Measurements from ENCODE around the gene KBTBD2.
"Not testable (repeated sequence)": the region's sequence is repeated elsewhere in the genome, so short reads cannot be mapped to it uniquely, and the experiment has no call there.

KBTBD2 gene

DNA sequence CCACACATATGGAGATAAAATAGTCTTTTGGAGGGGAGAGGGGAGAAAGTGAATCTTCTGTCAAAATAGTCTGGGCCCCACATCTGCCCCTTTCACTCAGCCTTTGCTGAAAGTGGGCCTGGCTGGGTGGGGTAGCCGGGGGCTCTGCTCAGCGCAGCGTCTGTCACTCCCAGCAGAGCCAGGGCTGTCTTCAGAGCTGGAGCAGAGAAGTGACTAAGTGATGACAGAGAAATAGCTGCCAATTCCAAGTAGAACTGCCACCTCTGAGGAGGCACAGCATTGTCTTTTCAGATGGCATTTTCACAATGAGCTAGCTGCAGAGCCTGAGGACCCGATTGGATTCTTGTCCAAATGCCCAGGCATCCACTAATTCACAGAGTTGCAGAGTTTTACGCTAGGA lies 34.5 kb downstream of the KBTBD2 start:
- H3K36me3 ChIP-seq (replicated peaks); H3K4me3 ChIP-seq; in situ Hi-C loops (cut with MboI; ENCODE audit: low sequenced_read_pairs); H3K9me3 ChIP-seq; H3K4me1 ChIP-seq; DNase-seq (ENCODE audit: low spot score in 2 of 2); H3K27me3 ChIP-seq (ENCODE audit: low read depth): not testable (repeated sequence)

DNA sequence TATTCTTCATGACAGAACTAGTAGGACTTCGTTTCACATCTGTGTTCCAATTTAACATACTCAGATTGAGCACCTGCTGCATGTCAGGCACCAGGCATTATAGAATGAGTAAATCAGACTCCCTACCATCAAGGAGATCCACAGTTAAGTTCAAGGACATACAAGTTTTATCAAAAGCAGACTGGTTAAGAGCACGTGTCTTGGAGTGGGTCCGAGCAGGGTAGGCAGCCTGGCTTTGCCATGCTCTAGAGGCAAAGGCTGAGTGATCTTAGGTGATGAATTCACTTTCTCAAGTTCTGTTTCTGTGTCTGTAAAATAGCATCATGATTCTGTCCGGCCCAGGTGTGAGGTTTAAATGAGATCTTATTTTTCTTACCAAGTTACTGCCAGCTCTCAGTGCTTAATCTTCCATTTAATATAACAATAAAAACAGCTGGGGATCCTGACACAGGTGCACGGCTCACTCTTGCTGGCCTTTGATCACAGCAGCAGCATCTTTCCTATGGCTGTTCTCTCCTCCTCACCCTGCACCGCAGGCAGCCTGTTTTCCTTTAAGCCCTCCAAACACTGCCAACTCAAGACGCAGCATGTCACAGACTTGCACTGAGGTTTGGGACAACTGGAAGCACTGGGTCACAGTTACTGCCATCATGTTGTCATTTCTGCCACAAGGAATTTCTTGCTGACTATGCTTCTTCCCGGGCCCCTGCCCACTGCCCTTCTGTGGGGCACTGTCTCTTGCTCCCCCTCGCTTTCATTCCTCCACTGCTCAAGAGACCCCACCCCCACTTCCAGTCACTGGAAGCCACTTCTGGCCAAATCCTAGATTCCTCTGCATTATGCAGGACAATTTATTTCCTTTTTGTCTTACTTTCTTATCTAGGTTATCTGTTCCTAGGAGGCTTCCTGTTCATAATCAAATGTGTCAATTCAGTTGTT lies 35.5 kb downstream of the KBTBD2 start:
- H3K4me3 ChIP-seq; H3K4me1 ChIP-seq; in situ Hi-C loops (cut with MboI; ENCODE audit: low sequenced_read_pairs): not testable (repeated sequence)

DNA sequence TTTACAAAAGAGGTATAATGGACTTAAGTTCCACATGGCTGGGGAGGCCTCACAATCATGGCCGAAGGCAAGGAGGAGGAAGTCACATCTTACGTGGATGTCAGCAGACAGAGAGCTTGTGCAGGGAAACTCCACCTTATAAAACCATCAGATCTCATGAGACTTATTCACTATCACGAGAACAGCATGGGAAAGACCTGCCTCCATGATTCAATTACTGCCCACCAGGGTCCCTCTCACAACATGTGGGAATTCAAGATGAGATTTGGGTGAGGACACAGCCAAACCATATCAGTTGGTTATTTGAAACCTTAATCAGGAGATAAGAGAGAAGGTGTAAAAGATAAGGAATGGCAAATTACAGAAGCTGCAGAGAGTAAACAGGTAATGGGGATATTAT lies 40.9 kb downstream of the KBTBD2 start:
- H3K9me3 ChIP-seq; H3K36me3 ChIP-seq (replicated peaks); H3K4me1 ChIP-seq; H3K4me3 ChIP-seq; H3K27me3 ChIP-seq (ENCODE audit: low read depth); in situ Hi-C loops (cut with MboI; ENCODE audit: low sequenced_read_pairs); DNase-seq (ENCODE audit: low spot score in 2 of 2): not testable (repeated sequence)

More for the DNA sequence above, 35.5 kb downstream of the KBTBD2 start:
- not testable (repeated sequence) for H3K36me3 ChIP-seq (replicated peaks); H3K9me3 ChIP-seq; DNase-seq (ENCODE audit: low spot score in 2 of 2); H3K27me3 ChIP-seq (ENCODE audit: low read depth)

DNA sequence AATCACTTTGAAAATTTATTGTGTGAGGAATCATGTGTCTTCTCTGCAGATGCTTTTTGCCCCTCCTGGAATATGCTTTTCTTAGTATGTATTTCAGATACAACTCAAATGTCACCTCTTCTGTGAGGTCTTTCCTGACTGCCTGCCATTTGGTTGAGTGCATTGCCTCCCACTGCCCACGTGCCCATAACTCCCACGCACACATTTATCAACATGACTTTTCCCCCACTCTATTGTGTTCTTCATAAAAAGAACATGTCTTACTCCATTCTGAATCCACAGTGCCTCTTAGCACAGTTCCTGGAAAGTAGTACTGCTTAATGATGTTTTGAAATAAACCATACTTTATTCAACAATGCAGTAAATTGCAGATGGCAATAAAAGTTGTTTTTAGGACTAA lies 42.9 kb downstream of the KBTBD2 start:
- H3K4me1 ChIP-seq; in situ Hi-C loops (cut with MboI; ENCODE audit: low sequenced_read_pairs); H3K4me3 ChIP-seq; H3K9me3 ChIP-seq; DNase-seq (ENCODE audit: low spot score in 2 of 2); H3K27me3 ChIP-seq (ENCODE audit: low read depth); H3K36me3 ChIP-seq (replicated peaks): not testable (repeated sequence)

DNA sequence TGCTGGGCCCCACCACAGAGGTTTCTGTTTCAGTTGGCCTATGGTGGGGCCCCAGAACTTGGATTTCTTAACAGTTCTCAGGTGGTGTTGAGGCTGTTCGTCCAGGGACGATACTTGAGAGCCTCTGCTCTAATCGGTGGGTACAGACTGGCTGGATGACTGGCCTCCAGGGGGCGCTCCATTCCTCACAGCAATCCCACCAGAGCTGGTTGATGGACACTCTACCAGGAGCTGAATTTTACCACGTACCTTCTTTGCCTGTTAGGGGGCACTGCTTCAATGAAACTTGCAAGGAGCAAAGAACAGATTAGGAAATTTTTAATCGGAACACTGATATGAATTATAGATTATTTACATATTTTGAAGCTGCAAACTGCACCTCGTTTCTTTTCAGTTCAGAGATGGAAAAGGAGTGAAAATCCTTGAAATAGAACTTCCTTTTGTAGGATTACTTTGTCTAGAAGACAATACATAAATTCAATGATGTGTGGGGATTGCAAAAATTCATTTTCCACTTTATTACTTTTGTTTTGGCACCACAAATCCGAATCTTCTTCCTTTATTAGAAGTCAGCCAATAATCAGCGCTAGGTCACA lies 44.8 kb downstream of the KBTBD2 start:
- Histone ChIP-seq H3K9me3 (no peaks in the 10 kb centered on the region; the same call in 1 of the 2 replicates), H3K4me3 (no peak overlapping the region), H3K4me1 (peaks cover 3% of the 10 kb centered on the region; the same call in 1 of the 2 replicates), H3K36me3 (replicated peaks) (no peaks in the 10 kb centered on the region), H3K27me3 (ENCODE audit: low read depth) (no peaks in the 10 kb centered on the region; the same call in 1 of the 2 replicates)
- in situ Hi-C loops (cut with MboI; ENCODE audit: low sequenced_read_pairs) = no loop called here
- peak; percentile 74 to 94 for DNase-seq (ENCODE audit: low spot score in 2 of 2)

DNA sequence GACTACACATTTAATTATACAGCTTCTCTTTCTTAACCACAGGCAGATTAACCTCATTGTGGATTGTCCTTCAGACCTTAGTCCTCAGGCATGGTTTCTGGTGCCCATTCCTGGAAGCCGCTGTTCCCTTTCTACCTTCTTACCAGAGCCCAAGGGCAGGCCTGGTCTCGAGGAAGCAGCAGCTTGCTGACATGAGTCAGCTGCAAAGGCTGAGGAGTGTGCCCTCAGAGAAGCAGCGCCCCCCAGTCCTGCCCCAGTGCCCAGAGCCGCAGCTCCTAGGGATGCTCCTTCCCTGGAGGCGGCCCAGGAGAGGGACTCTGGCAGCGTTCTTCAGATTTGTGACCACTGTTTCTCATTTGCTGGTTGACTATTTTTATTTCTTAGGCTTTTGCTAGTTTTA lies 46.8 kb downstream of the KBTBD2 start:
- in situ Hi-C loops (cut with MboI; ENCODE audit: low sequenced_read_pairs); H3K4me1 ChIP-seq; H3K27me3 ChIP-seq (ENCODE audit: low read depth); H3K4me3 ChIP-seq; DNase-seq (ENCODE audit: low spot score in 2 of 2); H3K36me3 ChIP-seq (replicated peaks); H3K9me3 ChIP-seq: not testable (repeated sequence)

DNA sequence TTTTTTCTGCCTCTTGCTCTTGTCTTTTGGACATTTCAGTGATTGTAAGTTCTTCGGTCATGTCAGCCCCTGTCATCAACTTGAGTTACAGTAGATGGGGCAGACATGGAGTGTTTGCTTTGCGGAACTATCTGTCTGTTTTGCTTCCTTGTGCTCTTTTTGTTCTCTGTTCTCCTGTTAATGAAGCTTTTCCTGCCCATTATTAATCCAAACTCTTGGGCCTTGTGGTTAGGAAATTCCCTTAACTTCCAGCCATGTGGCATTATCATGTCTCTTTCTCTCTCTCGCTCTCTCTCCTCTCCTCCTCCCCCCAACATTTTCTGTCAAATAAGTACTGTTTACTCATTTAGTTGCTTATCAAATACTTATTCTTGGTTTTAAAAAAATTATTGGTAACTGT lies 47.8 kb downstream of the KBTBD2 start:
- H3K9me3 ChIP-seq; H3K27me3 ChIP-seq (ENCODE audit: low read depth); DNase-seq (ENCODE audit: low spot score in 2 of 2); in situ Hi-C loops (cut with MboI; ENCODE audit: low sequenced_read_pairs); H3K36me3 ChIP-seq (replicated peaks); H3K4me3 ChIP-seq; H3K4me1 ChIP-seq: not testable (repeated sequence)

DNA sequence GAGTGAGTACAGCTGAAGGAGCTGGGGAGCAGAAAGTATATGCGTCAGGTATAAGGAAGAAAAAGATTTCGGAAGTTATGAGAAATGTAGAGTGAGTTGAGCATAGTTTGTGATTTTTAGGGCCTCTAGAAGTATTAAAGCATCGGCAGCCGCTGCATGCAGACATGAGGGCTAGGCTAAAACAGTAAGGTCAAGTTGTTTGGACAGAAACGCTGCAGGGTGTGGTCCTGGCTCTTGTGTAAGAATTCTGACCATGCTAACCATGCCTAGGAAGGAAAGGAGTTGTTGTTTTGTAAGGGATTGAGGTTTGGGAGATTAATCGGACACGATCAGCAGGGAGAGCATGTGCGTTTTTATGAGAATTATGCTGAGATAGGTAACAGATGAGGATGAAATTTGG lies 51.7 kb downstream of the KBTBD2 start:
- DNase-seq (ENCODE audit: low spot score in 2 of 2); H3K36me3 ChIP-seq (replicated peaks); H3K4me1 ChIP-seq; H3K27me3 ChIP-seq (ENCODE audit: low read depth); H3K4me3 ChIP-seq; H3K9me3 ChIP-seq; in situ Hi-C loops (cut with MboI; ENCODE audit: low sequenced_read_pairs): not testable (repeated sequence)

DNA sequence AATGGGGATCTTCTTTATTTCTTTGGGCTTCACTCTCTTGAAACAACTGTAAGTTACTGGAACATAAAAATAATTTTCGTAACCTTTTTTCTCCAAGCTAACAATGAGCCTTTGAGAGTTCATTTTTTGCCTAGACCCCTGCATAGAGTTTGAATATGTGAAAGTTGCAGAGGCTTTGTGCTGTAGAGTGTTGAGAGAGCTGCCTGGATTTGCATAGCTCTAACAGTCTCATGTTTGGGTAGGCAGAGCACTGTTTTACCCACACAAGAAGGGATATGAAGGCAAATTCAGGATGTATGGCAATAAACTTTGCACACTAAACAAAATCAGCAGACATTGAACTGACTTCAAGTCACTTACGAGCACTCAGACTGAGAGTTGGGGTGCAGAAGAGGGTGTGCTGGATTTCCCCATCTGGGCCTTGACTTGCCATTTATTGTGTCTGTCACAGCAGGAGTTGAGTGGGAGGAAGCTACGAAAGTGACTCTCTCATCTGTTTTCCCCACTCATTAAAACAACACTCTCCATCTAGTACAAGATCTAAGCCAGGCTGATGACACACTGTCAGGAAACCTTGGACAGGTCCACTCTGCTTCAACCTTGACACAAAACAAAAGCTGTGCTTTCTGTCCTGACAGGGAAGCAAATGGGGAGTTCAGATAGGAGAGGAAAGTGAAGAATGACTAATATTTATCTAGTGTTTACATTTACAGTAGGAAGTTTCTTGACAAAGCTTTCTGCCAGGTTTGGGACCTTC lies 62.4 kb downstream of the KBTBD2 start:
- H3K4me1 ChIP-seq; H3K27me3 ChIP-seq (ENCODE audit: low read depth); H3K9me3 ChIP-seq; H3K36me3 ChIP-seq (replicated peaks); in situ Hi-C loops (cut with MboI; ENCODE audit: low sequenced_read_pairs); H3K4me3 ChIP-seq; DNase-seq (ENCODE audit: low spot score in 2 of 2): not testable (repeated sequence)
